Stimulated activated CD4-positive, alpha-beta T cell treated with anti-CD3 and anti-CD28 coated beads, Interleukin-1b, Interleukin-23, amount 100 ng/mL, for 4 hours (primary cell): Measurements from ENCODE around the gene CBX2.

Experiments used
- DNase-seq, 2 donors: peaks; one replicate each; pipeline ENCODE4 v3.0.0-alpha.2; 2020; ENCODE audit warnings: low read depth in 2 of 2

The CBX2 gene

DNA sequence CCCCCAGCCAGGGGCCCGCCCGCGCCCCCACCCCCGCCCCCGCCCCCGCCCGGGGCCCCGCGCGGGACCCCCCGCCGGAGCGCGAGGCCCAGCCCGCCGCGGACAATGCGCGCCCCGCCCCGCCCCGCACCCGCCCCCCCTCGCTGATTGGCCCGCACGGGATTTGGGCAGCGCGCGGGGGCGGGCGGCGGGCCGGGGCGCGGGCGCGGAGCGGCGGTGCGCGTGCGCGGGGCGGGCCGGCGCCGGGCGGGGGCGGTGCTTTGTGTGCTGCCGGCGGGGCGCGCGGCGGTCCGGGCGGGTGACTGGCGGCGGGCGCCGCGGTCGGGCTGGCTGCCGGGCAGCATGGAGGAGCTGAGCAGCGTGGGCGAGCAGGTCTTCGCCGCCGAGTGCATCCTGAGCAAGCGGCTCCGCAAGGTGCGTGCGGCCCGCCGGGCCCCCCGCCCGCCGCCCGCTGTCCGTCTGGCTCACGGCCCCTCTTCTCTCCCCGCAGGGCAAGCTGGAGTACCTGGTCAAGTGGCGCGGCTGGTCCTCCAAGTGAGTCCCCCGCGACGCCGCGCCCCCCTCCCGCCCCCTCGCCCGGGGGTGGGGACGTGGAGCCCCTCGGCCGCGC, at the start of gene CBX2:
Gene CBX2, plus strand, starts transcription at position 255 of the 610 bp plus-strand sequence. Its CDS starts 88 bp downstream, at position 343.
- DNase-seq: peak; percentile 76 to 86

DNA sequence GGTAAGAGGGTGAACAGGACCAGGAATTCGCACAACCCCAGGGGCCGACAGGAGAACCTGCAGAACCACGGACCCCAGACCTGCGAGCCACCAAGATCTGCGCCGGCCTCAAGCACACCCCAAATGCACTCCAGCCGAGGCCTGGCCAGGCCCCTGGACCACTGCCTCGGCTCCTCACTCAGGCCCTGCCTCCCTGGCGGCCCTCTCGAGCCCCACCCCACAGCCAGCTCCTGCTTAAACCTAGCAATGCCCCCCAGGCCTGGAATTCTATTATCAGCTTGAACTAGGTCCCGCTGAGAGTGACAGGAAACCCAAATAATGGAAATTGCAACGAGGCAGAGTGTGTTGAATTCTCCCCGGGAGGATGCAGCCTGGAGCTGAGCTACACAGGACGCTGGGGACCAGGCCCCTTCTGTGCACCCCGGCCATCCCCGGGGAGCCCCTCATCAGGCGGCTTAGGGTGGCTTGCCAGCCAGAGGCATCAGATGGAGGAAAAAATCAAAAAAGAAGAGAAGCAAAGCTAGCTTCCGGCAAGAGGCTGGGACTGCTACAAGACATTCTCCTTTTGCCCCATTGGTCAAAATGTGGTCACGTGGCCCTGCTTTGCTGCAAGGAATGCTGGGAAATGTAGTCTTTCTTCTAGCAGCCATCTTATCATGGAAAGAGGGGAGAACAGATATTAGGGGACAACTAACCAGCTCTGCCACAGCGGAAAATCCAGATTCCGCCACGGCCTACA, 49.6 kb upstream of the CBX2 start:
- peak; percentile 62 to 68 for DNase-seq

DNA sequence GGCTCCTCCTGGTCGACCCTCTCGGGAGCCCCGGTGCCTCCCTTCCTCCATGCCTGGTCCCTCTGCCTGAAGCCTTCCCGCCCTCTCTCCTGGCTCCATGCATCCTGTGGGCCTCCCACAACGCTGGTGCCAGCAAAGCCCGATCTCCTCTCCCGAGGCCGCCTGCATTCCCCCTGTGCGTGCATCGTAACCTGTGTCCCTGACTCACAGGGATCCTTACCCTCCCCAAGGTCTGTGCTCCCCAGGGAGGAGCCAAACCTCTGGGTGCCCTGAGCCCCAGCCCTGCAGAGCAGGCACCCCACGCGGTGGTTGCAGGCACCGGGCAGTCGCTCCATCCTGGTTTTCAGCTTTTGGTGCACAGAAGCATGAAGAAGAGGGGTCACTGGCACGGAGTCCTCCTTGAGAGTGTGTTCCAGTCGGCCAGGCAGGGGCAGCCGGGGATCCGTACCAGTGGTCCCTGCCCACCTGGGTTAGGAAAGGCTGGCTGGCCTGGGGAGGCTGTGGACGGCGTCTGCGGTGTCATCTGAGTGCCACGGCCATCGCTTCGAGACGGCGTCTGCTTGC, 49.0 kb upstream of the CBX2 start:
- no peak for DNase-seq

DNA sequence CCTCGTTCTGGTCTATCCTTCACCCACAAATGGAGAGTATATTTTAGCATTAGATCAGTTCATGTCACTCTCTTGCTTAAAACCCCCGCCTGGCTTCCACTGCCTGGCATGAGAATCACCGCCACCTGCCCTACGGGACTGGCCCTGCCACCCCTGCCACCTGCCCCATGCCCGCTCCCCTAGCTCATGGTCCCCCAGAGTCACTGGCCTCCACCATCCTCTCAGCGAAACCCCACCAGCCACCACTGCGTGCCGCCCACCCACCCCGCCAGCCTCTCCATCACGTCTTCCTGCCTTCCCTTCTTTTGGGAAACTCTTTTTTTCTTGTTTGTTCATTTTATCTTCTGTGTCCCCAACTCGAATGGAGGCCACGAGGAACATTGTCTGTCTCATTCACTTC, 48.2 kb upstream of the CBX2 start:
- no peak for DNase-seq

DNA sequence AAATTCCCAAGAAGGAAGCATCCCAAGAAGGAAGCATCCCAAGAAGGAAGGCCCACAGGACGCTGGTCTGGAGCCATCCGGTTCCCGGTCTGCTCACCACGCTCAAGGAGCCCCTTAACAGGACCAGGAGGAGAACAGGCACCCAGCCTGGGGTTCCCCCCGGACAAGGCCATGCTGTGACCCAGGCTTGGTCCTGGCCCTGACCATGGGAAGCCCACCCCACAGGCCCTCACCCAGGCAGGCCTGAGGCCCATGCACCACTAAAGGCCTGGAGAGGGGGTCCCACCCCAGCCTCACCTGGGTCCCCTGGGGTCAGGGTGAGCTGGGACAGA, 47.5 kb upstream of the CBX2 start:
- DNase-seq: no peak

DNA sequence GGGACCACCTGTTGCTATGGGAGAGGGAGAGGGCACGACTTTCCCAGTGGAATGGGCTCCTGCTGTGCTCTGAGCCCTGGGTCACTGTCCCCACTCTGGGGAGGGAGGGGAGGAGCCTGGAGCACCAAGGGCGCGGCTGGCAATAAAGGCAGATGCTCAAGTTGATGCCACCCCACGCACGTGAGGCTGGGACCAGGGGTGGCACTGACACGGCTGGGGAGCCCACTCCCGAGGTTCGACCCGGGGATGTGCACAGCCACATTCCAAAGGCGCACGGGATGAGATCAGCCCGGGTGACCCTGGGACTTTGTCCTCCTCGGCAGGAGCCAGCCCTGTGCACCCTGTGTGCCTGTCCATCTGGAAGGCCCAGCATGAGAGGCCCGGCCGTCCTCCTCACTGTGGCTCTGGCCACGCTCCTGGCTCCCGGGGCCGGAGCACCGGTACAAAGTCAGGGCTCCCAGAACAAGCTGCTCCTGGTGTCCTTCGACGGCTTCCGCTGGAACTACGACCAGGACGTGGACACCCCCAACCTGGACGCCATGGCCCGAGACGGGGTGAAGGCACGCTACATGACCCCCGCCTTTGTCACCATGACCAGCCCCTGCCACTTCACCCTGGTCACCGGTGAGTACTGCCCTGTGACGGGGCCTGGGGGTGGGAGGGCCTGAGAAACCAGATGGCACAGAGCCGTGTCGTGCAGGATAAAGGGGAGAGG, 47.0 kb upstream of the CBX2 start, which contains the start of gene ENPP7:
Gene ENPP7, plus strand, starts transcription at position 175 of the 715 bp plus-strand sequence. Its CDS starts 197 bp downstream, at position 372.
- no peak for DNase-seq

DNA sequence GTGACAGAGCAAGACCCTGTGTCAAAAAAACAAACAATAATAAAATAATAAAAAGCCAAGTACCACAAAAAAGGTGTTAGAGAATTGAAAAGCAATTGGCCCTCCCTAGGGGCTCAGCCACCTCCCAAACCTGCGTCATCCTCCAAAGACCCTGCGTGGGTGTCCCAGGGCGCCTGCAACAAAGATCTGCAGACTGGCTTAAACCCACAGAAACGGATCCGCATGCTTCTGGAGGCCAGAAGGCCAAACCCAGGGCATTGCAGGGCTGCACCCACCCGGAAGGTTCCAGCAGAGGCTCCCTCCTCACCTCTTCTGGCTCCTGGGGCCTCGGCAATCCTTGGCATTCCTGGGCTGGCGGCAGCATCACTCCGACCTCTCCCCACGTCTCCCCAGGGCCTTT, 45.7 kb upstream of the CBX2 start:
- DNase-seq: no peak

DNA sequence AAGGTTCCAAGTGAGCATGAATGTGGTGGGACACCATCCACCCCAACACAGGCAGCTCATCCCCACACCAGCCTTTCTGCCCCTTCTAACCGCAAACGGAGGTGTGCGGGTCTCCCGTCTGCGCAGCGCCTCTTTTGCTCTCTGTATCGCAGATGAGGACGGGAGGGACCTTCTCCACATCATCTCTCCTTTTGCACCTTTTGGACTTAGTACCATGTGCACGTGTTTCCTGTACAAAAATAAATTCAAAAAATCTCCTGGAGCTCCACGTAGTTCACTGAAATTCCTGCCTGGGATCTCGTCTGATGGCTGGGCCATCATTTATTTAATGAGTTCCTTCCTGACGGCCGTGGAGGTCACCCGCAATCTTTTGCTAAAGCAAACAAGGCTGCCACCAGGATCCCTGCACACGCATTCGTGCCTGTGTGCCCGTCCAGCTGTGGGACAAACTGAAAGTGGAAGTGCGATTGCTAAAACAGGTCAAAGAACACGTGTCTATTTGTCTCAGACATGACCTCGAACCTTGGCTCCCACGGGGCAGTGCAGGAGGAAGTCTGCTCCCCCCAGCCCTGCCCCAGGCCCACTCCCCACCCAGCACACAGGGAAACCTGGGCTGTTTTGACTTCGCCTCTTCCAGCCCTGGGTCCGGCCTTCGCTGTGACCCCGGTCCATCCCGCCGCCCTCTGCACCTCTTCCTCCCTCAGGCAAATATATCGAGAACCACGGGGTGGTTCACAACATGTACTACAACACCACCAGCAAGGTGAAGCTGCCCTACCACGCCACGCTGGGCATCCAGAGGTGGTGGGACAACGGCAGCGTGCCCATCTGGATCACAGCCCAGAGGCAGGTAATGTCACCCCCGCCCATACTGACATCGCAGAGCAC, 44.9 kb upstream of the CBX2 start:
- no peak for DNase-seq

DNA sequence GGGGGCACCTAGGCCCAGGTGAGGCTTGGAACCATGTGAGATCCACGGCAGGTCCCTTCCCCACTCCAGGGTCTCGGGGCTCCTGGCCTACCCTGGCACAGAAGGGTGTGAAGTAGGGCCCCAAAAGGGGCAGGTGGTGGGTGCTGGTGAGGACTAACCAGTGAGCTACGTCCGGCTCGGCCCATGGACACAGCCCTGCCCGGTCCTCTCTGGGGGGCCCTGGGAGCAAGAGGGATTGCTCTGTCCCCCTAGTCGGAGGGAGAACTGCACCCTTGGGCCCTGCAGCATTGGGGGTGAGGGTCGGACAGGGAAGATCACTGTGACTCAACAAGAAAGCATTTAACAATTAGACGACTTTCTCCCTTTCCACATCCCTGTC, 44.3 kb upstream of the CBX2 start:
- DNase-seq: no peak

DNA sequence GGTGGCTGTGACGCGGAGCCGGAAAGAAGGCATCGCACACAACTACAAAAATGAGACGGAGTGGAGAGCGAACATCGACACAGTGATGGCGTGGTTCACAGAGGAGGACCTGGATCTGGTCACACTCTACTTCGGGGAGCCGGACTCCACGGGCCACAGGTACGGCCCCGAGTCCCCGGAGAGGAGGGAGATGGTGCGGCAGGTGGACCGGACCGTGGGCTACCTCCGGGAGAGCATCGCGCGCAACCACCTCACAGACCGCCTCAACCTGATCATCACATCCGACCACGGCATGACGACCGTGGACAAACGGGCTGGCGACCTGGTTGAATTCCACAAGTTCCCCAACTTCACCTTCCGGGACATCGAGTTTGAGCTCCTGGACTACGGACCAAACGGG, 42.9 kb upstream of the CBX2 start:
- DNase-seq: no peak

DNA sequence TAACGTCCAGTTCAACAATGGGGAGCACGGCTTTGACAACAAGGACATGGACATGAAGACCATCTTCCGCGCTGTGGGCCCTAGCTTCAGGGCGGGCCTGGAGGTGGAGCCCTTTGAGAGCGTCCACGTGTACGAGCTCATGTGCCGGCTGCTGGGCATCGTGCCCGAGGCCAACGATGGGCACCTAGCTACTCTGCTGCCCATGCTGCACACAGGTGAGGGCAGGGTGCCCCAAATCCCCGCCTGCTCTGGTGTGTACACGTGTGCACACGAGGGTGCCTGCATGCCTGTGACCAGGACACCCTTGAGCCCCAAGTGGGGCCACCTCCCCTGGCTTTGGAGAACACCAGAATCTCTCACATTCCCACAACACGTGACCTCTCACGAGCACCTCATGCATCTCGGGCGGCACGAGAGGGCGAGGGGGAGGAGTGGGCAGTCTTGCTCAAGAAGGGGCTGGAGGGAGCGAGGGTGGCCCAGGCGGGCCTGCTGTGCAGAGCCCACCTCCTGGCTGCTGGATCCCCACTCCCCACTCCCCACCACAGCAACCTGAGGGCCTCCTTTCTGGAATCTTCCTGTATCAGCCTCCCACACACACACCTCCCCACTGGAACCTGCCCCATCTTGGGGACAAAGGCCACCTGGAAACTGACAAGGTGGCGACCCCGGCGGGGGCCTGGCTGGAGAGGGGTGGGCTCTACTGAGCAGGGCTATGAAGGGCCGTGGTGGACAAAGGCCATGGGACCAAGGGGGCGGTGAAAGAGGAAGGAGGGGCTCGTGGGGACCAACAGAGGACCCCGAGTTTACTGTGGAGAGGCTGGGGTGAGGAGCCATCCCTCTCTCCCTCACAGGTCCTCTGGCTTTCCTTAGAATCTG, 40.7 kb upstream of the CBX2 start:
- DNase-seq: no peak

DNA sequence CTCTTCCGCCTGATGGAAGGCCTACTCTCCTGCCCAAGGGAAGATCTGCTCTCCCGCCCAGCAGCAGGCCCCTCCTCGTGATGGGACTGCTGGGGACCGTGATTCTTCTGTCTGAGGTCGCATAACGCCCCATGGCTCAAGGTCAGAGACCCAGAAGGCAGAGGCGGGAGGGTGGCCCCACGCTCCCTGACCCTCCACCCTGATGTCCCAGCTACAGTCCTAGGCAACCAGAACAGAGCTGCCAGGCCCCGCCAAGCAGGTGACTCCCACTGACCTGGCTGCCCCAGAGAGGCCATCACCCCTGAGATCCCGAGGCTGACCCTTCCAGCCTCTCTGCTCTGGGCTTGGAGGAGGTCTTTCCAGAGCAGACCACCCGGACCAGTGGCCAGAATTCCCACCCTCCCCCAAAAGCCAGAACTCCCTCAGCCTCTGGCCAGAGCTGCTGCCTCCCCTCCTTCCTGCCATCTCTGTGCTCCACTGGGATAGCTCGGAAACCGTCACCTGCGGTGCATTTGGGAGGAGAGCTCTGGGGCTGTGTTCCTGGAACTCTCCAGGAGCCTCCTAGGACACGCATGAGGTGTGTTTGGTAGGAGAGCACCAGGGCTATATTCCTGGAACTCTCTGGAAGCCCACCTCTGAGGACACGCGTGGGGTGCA, 39.9 kb upstream of the CBX2 start:
- DNase-seq: no peak

DNA sequence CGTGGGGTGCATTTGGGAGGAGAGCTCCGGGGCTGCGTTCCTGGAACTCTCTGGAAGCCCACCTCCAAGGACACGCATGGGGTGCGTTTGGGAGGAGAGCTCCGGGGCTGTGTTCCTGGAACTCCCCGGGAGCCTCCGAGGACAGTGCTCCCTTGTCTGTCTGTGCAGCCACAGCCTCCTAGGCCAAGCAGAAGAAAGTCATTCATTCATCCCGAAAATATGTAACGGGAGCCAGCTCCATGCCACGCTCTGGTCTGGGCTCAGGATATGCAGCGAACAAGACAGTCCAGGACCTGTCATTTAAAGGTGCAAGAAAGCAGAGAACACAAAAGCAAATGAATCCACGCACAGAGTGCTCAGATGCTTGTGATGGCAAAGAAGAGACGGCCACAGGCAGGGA, 39.3 kb upstream of the CBX2 start:
- no peak for DNase-seq

DNA sequence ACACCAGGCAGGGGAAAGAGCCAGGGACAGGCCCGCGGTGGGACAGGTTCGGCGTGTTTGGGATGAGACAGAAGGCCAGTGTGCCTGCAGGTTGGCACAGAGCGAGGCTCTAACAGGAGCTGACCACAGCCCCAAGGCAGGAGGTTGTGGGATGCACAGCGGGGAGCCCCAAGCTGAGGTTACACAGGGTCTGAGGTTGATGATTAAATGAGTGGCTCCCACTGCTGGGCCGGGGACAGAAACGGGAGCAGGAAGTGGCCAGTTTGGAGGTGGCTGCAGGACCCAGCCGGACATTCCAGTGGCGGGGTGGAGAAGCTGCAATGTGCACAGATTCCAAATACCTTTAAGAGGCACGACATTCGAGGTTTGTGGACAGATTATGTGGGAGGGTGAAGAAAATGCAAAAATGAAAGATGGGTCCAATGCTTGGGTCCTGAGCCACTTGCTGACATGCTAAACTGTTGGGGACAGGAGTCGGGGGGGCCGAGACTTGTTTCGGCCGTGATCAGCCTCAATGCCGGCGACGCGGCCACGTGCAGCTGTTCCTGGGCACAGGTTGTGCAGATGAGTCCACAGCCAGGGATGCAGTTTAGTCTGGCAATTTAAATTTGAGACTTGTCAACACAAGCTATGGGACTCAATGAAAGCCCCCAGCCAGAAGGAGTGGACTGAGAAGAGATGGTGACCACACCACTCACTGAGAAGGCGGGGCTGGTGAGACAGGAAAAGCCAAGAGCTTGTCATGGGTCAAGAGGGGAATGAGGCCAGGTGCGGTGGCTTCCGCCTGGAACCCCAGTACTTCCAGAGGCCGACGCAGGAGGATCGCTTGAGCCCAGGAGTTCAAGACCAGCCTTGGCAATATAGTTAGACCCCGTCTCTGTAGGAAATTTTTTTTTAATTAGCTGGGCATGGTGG, 38.5 kb upstream of the CBX2 start:
- no peak for DNase-seq

DNA sequence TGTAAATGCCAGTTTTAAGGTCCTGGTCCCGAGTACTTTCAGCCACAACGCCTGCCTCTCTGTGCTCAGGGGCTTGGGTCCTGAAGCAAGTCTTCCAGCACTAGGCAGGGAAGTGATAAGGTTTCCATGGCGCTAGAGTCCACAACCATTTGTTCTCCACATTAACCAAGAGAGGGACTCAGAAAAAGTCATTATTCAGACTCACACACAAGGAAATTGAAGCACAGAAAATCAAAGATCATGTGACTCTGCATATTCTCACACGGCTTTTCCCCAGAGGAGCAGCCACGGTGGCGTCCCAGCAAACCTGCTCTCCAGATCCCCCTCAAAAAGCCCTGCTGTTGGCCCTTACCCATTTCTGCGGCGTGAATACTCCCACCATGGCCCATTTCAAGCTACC, 37.5 kb upstream of the CBX2 start:
- DNase-seq: no peak

DNA sequence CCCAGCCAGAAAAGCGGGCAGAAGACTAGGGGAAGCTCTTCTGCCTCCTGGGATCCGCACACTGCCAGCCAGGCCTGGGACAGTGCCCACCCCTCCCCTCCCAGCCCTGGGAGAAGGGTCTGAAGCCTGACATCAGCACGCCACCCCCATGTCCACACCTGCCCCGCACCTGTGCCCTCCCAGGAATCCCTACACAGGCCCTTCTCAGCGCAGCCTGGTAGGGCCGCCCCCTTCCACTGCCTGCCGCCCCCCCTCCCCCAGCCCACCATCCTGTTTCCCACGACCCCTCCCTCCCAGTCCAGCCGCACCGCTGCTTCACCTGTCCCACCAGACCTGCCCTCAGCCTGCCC, 36.6 kb upstream of the CBX2 start:
- no peak for DNase-seq

DNA sequence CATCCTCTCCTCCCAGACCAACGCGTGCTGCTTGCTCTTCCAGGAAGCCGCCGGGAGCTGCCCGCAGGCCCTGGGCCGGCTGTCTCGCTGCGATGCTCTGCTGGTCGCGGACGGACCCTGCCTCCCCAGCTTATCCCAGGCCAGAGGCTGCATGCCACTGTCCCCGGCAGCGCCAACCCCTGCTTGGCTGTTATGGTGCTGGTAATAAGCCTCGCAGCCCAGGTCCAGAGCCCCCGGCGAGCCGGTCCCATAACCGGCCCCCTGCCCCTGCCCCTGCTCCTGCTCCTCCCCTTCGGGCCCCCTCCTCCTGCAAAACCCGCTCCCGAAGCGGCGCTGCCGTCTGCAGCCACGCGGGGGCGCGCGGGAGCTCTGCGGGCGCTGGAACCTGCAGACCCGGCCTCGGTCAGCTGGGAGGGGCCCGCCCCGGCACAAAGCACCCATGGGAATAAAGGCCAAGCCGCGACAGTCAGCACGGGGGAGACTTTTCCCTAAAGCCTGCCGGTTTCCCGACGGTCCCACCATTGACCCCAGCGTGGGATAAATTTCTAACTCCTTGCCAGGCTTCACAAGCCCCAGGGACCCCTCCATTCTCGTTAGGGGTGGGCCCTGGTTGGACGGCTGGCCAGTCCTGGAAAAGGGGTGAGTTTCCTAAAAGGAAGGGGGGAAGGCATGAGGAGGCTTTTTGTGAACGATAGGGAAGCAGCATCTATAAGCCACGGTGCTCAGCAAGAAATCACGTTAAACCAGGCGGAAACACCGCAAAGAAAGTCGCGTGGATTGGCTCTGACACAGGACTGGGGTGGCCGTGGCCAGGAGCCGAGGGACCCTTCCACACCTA, 36.0 kb upstream of the CBX2 start:
- DNase-seq: peak; percentile 66 to 68

DNA sequence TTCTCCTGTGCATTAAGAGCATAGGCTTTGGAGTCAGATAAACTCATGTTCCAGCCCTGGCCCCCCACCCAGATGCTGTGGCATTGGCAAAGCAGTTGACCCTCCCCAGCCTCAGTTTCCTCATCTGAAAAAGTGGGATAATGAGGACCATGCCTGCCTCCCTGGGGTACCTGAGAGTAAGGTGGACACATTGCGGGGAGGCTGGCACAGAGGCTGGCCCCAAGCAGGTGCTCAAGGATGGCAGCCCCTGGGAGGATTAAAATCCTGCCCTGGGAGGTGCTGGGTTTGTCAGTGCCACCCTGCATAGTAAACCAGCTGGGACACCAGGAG, 35.4 kb upstream of the CBX2 start:
- no peak for DNase-seq
